Activated CD8-positive, alpha-beta memory T cell treated with anti-CD3 and anti-CD28 coated beads for 24 hours (primary cell): ENCODE measurements around the gene IDS.
A peak's percentile ranks its signal among the peaks of the same experiment; 100 is the strongest.
"Not testable (repeated sequence)": the region's sequence is repeated elsewhere in the genome, so short reads cannot be mapped to it uniquely, and the experiment has no call there.

ENCODE experiments used
- DNase-seq: peaks from one replicate; pipeline ENCODE4 v3.0.0-alpha.2; 2020

Gene IDS, protein sequence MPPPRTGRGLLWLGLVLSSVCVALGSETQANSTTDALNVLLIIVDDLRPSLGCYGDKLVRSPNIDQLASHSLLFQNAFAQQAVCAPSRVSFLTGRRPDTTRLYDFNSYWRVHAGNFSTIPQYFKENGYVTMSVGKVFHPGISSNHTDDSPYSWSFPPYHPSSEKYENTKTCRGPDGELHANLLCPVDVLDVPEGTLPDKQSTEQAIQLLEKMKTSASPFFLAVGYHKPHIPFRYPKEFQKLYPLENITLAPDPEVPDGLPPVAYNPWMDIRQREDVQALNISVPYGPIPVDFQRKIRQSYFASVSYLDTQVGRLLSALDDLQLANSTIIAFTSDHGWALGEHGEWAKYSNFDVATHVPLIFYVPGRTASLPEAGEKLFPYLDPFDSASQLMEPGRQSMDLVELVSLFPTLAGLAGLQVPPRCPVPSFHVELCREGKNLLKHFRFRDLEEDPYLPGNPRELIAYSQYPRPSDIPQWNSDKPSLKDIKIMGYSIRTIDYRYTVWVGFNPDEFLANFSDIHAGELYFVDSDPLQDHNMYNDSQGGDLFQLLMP

DNA sequence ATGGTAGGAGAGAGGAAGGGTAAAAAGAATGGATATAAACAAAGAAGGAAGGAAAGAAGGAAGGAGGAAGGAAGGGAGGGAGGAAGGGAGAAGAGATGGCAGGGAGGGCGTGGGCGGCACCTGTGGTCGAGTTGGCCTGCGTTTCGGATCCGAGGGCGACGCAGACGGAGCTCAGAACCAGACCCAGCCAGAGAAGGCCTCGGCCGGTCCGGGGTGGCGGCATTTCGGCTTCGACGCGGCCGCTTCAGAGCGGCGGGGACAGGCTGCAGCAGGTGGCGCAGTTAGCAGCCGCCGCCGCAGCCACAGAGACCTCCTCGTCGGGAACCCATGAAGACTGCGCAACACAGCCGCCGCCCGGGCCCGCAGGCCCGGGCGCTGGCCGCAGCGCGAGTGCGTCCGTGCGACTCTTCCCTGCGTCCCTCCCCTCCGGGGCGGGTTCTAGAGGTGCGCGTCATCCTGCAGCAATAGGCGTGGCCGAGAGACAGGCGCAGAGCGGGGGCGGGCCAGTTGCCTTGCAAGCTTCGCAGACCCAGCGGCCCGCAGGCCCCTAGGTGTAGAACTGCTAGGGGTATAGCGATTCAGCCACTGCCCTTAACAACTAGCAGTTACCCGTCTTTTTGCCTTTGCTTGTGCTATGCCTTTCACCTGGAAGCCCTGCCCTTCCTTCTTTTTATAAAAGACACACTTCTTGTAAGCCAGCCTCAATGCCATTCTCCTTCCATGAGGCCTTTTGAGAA is at the start of gene IDS:
Gene IDS, minus strand, starts transcription at position 392 of the 737 bp plus-strand sequence. Its CDS starts 169 bp downstream, at position 223.
- DNase-seq: peak; percentile 89

DNA sequence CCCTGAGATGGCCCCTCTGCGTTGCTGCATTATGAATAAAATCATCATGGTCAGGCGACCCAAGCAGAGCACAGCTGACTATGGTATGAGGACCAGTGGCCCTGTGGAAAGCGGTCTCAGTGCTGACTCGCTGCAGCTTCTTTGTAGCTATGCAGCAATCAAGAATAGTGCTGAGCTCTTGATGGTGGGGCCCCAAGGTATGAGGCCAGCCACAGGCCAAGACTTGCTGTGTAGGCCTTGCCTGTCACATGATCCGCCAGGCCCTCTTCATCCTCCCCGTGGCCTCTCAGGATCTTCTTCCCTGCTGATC is 46.8 kb upstream of the IDS start:
- DNase-seq: not testable (repeated sequence)

DNA sequence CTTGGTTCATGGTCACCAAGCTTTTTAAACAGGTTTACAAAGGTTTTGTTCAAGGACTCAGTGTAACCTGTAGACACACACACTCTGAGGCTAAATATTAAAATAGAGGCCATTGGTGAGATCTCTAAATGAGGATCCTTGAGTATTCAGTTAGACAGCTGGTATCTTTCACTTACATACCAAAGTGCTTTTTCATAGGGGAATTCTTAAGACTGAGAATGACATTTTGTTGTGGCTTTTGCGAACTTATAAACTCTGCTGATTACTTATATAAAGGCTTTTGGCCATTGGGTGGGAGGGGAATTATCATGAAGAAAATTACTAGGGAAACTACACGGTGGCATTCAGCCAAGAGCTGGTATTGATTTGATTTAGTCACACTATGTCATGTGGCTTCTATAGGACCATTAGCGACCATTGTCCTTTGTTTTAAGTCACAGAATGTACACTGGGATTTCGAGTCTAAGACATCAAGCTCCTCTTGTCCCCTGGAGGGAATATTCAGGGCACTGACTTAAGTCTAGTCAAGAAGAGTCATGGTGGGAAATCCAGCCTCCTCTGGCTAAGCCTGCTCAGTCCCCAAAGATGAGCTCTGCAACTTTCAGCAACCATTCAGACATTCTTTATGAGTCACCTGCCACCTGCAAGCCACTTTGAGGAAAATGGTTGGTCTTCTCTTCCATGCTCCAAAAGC is 46.3 kb upstream of the IDS start:
- not testable (repeated sequence) for DNase-seq

DNA sequence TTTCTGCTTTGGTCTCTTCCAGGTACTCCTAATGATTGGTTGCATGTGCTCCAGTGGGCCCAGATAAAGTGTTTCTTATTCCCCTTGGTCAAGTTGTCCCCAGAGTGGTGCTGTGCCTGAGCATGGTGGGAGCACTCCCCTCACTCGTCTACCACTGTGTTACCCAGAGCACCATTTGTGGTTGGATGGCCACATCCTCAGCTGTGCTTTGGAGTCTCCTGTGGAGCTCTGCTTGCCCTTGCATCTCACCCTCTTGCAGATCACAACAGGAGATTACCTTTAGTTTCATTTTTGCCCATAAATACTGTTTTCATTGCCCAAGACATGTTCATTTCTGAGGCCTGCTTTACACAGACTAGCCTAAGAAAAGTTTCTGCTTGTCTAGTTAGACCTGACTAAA is 45.3 kb upstream of the IDS start:
- not testable (repeated sequence) for DNase-seq

DNA sequence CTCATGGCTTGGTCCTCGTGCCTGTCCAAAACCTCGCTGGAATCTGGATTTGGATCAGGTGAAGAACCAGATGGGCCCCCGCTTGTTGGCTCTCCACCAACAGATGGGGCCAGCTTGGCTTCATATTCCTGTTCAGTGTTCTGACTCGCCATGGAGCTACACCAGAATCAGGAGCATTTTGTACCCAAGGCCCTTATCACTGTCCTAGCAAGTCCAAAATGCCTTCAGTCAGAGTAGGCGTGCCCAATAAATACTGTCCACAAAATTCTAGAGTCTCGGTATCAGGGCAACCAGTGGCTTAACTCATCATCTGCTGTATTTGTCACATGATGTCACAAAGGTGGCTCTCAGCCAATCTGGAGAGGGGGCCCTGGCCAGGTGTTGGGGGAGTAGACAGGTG is 44.6 kb upstream of the IDS start, which contains the start of gene HSFX3:
Gene HSFX3, minus strand, starts transcription at position 224 of the 400 bp plus-strand sequence. Its CDS starts 72 bp downstream, at position 152.
- not testable (repeated sequence) for DNase-seq

DNA sequence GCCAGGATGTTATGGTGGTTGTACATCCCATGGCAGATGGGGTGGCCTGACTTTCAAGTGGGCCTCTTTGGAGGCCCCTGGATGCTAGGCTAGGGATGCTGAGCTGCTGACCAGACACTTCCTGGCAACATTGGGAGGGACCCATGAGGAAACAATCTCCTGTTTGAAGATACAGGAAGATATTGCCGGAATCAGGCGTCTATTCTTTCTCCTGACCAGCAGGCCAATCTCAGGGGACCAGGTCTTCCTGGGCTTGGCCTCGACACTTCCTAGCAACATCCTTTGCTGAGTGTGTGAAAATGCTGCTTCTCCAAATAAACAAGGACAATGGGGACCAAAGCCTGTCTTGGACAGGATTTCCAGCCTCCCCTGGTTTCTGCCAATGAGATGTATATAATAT is 42.7 kb upstream of the IDS start:
- DNase-seq: not testable (repeated sequence)

DNA sequence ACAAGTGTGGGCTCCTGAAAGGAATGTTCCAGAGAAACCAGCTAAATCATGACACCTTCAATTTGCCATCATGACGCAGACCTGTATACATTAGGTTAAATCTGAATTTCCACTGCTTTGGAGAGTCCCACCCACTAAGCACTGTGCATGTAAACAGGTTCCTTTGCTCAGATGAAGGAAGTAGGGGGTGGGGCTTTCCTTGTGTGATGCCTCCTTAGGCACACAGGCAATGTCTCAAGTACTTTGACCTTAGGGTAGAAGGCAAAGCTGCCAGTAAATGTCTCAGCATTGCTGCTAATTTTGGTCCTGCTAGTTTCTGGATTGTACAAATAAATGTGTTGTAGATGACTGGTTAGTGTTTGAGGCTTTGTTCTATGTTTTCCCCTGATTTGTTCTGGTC is 41.9 kb upstream of the IDS start:
- not testable (repeated sequence) for DNase-seq

DNA sequence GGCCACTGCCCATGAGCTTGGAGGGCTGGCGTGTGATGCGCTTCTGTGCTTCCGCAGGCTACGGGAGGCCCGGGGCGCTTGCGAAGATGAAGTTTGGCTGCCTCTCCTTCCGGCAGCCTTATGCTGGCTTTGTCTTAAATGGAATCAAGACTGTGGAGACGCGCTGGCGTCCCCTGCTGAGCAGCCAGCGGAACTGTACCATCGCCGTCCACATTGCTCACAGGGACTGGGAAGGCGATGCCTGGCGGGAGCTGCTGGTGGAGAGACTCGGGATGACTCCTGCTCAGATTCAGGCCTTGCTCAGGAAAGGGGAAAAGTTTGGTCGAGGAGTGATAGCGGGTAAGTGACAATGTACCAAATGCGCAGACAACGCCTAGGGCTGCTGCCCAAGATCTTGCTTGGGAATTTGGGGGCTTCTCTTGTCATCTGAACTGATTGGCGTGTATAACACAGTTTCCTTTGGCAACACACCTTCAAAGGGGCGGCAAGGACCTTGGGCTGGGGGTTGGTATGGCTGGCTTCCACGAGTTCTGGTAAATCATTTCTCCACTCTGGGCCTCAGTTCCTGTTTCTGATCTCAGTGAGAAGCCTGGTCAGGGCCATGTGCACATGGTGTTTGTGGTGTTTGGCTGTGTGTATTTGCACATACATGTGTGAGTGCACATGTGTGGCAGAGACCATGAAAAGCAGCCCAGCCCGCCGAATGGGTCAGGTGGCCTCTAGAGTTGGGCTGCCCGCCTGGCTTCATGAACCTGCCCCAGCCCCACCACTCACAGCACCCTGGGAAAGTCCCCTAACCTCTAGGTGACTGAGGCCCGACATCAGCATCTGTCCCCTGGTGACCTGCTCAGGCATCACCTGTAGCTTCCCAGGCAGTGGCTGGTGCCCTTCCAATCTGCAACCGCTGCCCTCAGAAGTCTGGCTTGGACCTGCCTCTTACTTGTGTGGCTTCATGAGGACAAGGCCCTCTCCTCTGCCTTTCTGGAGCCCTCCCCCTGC is 40.7 kb upstream of the IDS start:
- DNase-seq: not testable (repeated sequence)

DNA sequence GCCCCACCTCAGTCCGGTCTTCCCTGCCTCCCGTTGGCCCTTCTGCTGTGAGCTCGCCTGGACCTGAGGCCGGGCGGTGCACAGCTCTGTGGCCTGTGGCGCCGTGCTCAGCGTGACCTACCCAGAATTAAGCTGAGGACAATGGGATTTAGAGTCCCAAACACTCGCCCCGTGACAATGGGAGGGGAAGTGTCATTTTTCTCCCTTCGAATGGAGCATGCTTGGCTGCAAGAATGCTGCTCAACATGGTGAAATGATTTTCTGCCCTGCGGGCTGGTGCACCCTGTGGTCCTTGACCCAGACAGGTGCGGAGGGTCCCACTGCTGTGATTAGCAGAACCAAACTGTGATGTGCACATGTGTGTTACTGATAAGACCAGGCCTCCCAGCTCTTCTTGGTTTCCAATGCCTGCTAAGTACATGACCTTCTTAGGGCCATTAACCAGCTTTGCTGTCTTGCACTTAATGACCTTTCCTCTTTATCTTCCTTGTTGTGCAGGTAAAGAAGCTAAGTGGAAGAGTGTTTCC is 36.5 kb upstream of the IDS start:
- no peak for DNase-seq

DNA sequence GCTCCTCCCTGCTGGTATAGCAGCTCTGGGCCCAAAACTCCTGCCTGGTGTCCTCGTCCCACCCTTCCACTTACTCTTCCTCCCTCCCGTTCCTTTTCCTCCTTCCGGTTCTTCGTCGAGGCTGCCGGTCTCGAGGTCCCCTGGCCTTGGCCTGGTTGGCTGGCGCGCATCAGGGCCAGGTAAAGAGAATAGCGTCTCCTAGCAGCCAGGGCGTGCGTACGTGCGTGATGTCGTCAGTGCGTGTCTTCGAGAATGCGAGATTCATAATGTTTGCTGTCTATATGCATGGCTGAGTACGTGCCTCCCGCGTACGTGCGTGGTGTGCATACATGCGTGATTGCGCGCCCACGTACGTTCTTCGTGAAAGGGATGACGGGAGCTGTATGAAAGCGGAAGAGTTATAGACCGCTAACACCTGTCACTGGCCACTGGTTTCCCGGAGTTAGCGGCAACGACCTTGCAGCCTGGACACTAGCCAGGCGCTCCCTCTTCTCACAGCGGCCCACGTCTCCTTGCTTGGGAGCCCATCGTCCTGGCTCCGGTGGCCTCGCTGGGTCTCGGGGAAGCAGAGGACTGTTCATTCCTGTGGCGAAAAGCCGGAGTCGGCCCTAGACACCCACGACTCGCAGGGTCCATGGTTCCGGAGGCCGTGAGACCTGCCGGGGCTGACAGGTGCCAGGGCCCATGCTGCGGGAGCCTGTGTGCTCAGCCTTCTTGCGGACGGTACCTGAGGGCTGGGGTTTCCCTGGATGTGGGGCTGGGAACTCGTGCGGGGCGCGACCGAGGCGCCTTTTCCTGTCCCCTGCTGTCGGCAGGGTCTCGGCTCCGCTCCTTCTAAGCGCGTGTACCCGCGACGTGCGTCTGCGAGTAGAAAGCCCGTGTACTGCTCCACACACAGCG is 35.8 kb upstream of the IDS start, which contains the start of gene EOLA1:
Gene EOLA1, plus strand, starts transcription at position 392 of the 900 bp plus-strand sequence. CDS start 4,619 bp downstream, outside the sequence.
- peak; percentile 89 for DNase-seq

DNA sequence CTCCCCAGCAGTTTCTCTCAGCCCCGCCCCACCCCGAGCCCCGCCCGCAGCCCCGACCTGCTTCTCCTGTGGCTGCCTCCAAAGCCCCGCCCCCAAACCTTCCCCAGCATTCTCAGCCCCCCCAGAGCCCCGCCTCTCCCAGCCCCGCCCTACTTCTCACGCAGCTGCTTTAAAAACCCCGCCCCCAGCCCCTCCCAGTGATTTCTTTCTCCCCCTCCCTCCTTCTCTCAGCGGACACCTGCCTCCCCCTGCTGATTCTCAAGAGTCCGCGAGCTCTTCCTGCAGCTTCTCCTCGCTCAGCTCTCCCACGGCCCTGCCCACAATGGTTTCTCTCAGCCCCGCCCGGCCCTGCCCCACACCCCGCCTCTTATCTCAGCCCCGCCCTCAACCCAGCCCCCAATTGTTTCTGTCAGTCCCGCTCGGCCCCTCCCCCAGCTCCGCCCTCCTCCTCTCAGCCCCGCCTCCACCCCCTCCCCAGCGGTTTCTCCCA is 35.1 kb upstream of the IDS start:
- DNase-seq: peak; percentile 92

DNA sequence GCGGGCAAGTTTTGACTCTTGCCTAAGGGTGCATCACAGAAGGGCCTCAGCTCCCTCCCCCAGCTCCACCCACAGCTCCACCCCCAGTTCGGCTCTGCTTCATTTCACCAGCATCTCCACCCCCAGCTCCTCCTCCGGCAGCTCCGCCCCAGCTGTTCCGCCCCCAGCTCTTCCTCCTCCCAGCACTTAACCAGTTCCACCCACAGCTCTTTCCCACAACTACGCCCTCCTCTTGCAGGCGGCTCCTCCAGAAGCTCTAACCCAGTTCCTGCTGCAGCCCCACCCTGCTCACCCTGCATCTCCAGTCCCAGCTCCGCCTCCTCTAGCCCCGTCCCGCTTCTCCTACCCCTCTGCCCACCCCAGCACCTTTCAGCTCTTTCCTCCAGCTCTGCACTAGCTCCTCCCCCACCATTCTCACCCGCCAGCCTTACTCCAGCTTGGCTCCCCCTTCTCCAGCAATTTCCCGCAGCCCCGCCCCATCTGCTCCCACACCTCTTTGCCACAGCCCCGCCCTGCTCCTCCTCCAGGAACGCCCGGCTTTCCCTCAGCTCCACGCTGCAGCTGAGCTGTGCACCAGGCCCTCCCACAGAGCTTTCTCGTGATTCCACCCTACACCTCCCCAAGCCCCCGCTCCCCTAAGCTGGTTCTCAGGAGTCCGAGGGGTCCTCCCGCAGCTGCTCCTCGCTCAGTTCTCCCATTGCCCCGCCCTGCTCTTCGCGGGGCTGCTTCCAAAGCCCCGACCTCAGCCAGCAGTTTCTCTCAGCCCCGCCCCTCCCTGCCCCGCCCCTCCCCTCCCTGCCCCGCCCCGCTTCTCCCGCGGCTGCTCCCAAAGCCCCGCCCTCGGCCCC is 34.4 kb upstream of the IDS start:
- peak; percentile 86 for DNase-seq

DNA sequence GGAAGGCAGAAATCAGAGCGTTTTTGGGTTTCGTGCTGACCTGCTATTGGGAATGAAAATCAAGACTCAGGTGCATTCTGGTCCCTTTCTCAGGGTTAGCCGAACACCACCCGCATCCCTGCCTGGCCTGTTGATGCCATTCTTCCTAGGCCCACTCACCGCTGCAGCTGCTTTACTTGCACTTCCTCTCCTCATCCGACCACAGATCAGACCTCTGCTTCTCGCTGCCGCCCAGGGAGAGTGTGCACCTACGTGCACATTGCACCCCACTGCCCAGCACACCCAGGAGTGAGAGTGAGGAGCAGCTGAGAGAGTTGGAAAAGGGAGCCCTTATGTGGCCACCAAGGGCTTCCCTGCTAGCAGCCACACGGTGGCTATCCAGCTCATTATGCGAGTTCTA is 32.4 kb upstream of the IDS start:
- not testable (repeated sequence) for DNase-seq

DNA sequence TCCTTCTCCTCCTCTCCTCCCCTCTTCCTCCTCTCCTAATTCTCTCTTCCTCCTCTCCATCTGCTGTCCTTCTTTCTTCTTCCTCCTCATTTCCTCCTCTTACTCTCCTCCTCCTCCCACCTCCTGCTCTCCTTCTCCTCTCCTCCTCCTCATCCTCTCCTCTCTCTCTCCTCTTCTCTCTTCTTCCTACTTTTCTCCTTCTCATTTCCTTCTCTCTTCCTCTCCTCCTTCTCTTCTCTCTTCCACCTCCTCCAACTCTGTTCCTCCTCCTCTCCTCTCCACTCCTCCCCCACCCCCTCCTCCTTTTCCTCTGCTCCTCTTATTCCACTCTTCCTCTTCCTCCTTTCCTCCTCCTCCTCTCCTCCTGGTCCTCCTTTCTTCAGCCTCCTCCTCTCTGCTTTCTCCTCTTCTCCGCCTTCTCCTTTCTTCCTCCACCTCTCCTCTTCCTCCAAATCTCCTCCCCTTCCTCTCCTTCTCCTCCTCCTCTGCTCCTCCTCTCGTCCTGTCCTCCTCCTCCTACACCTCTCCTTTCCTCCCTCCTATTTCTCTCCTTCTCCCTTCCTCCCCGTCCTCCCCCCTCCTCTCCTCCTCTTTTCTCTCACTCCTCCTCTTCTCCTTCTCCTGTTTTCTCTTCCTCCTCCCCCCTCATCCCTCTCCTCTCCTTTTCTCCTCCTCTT is 30.0 kb upstream of the IDS start:
- DNase-seq: not testable (repeated sequence)

DNA sequence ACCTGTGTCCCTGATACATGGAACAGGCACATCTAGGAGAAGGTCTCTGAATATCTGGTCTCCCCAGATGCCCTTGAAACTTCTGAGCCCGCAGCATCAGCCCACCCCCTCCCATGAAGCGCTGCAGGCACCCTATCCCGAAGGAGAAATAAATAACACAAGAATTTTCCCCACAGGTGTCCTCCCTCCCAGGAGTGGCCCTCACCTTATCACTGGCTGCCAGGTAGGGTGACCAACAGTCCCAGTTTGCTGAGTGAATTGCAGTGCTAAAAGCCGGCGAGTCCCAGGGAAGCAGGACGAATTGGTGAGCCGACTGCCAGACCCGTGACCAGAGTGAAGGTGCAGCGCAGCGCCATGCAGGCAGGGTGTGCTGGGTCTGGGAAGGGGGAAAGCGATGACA is 28.9 kb upstream of the IDS start:
- peak; percentile 38 for DNase-seq

DNA sequence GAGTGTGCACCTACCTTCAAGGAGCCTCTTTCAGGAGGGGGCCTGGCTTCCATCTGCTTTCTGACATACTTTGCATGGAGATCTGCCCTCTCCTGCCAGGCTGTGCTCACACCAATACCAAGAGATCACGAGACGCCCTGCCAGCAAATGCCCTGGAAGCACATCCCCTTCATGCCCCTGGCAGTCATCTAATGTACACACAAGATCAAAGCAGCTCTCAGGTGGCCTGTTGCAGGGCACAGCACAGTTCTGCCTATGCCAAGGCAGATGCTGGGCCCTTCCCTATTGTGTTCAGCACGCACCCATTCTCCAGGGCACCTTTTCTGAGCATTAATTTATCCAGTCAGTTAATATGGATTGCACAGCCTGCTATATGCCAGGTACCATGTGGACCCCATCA is 27.8 kb upstream of the IDS start:
- DNase-seq: not testable (repeated sequence)

DNA sequence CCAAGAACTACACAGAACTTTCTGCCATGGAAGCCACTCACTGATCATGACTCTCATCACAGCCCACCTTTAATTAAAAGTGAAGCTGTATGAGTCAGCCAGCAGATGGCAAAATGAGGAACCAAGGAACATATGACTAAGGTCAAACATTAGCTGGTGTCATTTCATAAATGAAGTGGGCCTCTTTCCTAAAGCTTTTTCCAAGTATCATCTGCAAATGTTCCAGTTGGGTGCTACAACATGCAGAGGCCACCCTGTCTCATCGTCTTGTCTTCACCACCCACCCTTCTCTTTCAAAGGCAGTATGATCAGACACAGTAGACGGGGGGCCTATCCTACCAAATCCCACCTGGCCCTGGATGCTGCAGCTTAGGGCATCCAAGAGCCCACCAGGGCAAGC is 26.5 kb upstream of the IDS start:
- DNase-seq: peak; percentile 56

DNA sequence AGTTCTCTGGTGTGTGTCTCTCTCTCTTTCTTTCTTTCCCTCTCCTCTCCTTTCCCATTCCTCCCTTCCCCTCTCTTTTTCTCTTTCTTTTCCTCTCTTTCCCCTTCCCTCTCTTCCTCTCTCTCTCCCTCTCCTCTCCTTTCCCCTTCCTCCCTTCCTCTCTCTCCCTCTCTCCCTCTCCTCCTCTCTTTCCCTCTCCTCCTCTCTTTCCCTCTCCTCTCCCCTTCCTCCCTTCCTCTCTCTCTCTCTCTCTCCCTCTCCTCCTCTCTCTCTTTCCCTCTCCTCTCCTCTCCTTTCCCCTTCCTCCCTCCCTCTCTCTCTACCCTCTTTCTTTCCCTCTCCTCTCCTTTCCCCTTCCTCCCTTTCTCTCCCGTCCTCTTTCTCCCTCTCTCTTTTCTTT is 23.3 kb upstream of the IDS start:
- DNase-seq: no peak

DNA sequence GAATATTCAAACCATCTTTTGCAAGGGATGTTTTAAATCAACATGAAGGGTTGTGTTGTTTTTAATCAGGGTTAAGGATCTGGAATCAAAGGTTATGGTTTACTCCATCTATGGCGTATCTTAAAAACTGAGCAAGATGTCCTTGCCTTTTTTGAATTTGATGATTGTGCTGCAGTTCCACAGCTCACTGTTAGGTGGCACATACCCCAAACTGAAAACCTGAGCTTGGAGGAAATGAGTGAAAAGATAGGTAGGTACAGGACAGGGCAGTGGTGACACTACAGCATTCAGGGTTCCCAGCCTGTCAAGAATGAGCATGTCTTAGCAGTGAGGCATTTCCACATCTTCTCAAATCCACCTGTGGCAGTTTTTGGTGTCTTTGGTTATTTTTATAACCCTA is 22.6 kb upstream of the IDS start:
- peak; percentile 56 for DNase-seq
